H4 (cell line): Measurements from ENCODE around the gene GSG1L. TPM values are rescaled to one million over a fixed set of nuclear protein-coding genes. Genes with fewer than 3 reads are reported as not detected.

Experiments
- DNase-seq: peaks from one replicate; pipeline ENCODE4 v3.0.0-alpha.2; 2015; ENCODE audit warnings: low spot score
- total RNA-seq: library from RNA; depleted of rRNA; stranded (reverse); fragments of >200 nt; shearing (Covaris generic); gene quantifications from 2 replicates; pipeline ENCODE4 v1.2.3, GENCODE V29; 2014; rRNA removed

Gene GSG1L
- 0.08 and 0.41 TPM in 2 replicates for total RNA-seq

- DNase-seq: no peak
Measured at GRCh38 chr16:28063591-28064061, at the start of gene GSG1L. Gene GSG1L (minus strand): TSS chr16:28063714. CDS start chr16:28063424, 290 bp downstream.

- DNase-seq: no peak
Measured at GRCh38 chr16:28112908-28113307, 49.4 kb upstream of the GSG1L start.

GRCh38 chr16:28110977-28111376, 47.5 kb upstream of the GSG1L start:
- no peak for DNase-seq

GRCh38 chr16:28110479-28110878, 47.0 kb upstream of the GSG1L start:
- no peak for DNase-seq

- DNase-seq: no peak
Measured at GRCh38 chr16:28110074-28110473, 46.6 kb upstream of the GSG1L start.

GRCh38 chr16:28108590-28109247, 45.2 kb upstream of the GSG1L start:
- no peak for DNase-seq

- DNase-seq: no peak
Measured at GRCh38 chr16:28107232-28107631, 43.7 kb upstream of the GSG1L start.

- DNase-seq: no peak
Measured at GRCh38 chr16:28106467-28107215, 43.1 kb upstream of the GSG1L start.

GRCh38 chr16:28105954-28106353, 42.4 kb upstream of the GSG1L start:
- no peak for DNase-seq

GRCh38 chr16:28105297-28105696, 41.8 kb upstream of the GSG1L start:
- no peak for DNase-seq

- no peak for DNase-seq
Measured at GRCh38 chr16:28104404-28104803, 40.9 kb upstream of the GSG1L start.

- DNase-seq: no peak
Measured at GRCh38 chr16:28103516-28104170, 40.1 kb upstream of the GSG1L start.

- no peak for DNase-seq
Measured at GRCh38 chr16:28101533-28101890, 38.0 kb upstream of the GSG1L start.

- no peak for DNase-seq
Measured at GRCh38 chr16:28100810-28101532, 37.5 kb upstream of the GSG1L start.

- DNase-seq: no peak
Measured at GRCh38 chr16:28098959-28099945, 35.7 kb upstream of the GSG1L start.

- no peak for DNase-seq
Measured at GRCh38 chr16:28098171-28098958, 34.9 kb upstream of the GSG1L start.

GRCh38 chr16:28096983-28097899, 33.7 kb upstream of the GSG1L start:
- DNase-seq: no peak

- no peak for DNase-seq
Measured at GRCh38 chr16:28093385-28093725, 29.8 kb upstream of the GSG1L start.
